WERI-Rb-1 (cell line): ENCODE data around the gene LFNG.
"Not testable (repeated sequence)": the region's sequence is repeated elsewhere in the genome, so short reads cannot be mapped to it uniquely, and the experiment has no call there.

Experiments used
- DNase-seq: peaks from one replicate; pipeline ENCODE4 v3.0.0-alpha.2; 2020
- H3K27ac ChIP-seq: fragments of 250-450 bp; sonication (Bioruptor Pico); 2 replicates; pipeline ENCODE4 v1.5.1; 2020; ENCODE audit warnings: mild to moderate bottlenecking, moderate library complexity
- H3K27me3 ChIP-seq: fragments of 250-450 bp; sonication (Bioruptor Pico); 2 replicates; pipeline ENCODE4 v1.5.1; 2021; ENCODE audit warnings: mild to moderate bottlenecking, low read depth, moderate library complexity; ENCODE audit not compliant: insufficient read depth, severe bottlenecking
- H3K36me3 ChIP-seq: fragments of 250-450 bp; sonication (Bioruptor Pico); 2 replicates; pipeline ENCODE4 v1.5.1; 2020; ENCODE audit warnings: mild to moderate bottlenecking, moderate library complexity
- H3K4me3 ChIP-seq: 2 replicates; pipeline ENCODE4 v1.5.1; 2011; ENCODE audit warnings: low read depth, mild to moderate bottlenecking, control low read depth, low read length
- H3K9me3 ChIP-seq: fragments of 250-450 bp; sonication (Bioruptor Pico); 2 replicates; pipeline ENCODE4 v1.5.1; 2021; ENCODE audit warnings: mild to moderate bottlenecking, moderate library complexity; ENCODE audit not compliant: severe bottlenecking
- CTCF ChIP-seq: IDR thresholded peaks from 2 replicates; pipeline ENCODE4 v1.5.1; 2011; ENCODE audit warnings: low read depth, mild to moderate bottlenecking, control low read depth, inconsistent platforms, low read length

Gene LFNG

GRCh38 chr7:2558629-2559282 is 39.2 kb downstream of the LFNG start, which contains the start of gene IQCE:
Gene IQCE, plus strand, starts transcription at chr7:2558979. Its CDS starts 203 bp downstream, at chr7:2559182.
- H3K27me3 ChIP-seq = no peaks in the 10 kb centered on the region
- TF ChIP-seq CTCF = no peak
- peak within 1 kb of the TSS; percentile 72 for H3K27ac ChIP-seq
- H3K4me3 ChIP-seq = peak within 1 kb of the TSS; percentile 70
- H3K9me3 ChIP-seq = no peaks in the 10 kb centered on the region
- H3K36me3 ChIP-seq = peaks cover 3% of the 10 kb centered on the region
- DNase-seq = peak; percentile 96

GRCh38 chr7:2559283-2559950 is 39.8 kb downstream of the LFNG start:
- Histone ChIP-seq H3K36me3 (peaks cover 3% of the 10 kb centered on the region), H3K9me3 (no peaks in the 10 kb centered on the region), H3K27me3 (no peaks in the 10 kb centered on the region), H3K27ac (peak overlapping the region; percentile 72), H3K4me3 (peak overlapping the region; percentile 70)
- DNase-seq = no peak
- TF ChIP-seq CTCF = no peak

GRCh38 chr7:2563955-2564354 is 44.4 kb downstream of the LFNG start:
- H3K36me3 ChIP-seq, H3K27me3 ChIP-seq, H3K27ac ChIP-seq, DNase-seq, H3K9me3 ChIP-seq, H3K4me3 ChIP-seq: not testable (repeated sequence)

GRCh38 chr7:2564970-2565540 is 45.5 kb downstream of the LFNG start:
- no peak for TF ChIP-seq CTCF
- H3K27ac ChIP-seq = no peak overlapping the region
- H3K27me3 ChIP-seq = no peaks in the 10 kb centered on the region
- peaks cover 3% of the 10 kb centered on the region; the same call in 1 of the 2 replicates for H3K36me3 ChIP-seq
- DNase-seq = no peak
- no peaks in the 10 kb centered on the region for H3K9me3 ChIP-seq
- no peak overlapping the region for H3K4me3 ChIP-seq

GRCh38 chr7:2566348-2566889 is 46.8 kb downstream of the LFNG start:
- Histone ChIP-seq H3K27ac (no peak overlapping the region), H3K9me3 (no peaks in the 10 kb centered on the region)
- DNase-seq = no peak

More at GRCh38 chr7:2566348-2566889, 46.8 kb downstream of the LFNG start:
- TF ChIP-seq CTCF = no peak
- Histone ChIP-seq H3K27me3 (no peaks in the 10 kb centered on the region), H3K4me3 (no peak overlapping the region), H3K36me3 (peaks cover 3% of the 10 kb centered on the region)
